Renal cortex interstitium (tissue), 11 donors: ENCODE measurements around the gene NIF3L1. TPM values are rescaled to one million over a fixed set of nuclear protein-coding genes. Genes with fewer than 3 reads are reported as not detected.

Experiments used
- DNase-seq, 11 donors: peaks; one replicate each; pipeline ENCODE4 v3.0.0-alpha.2; 2013; ENCODE audit warnings: low read depth in 9 of 11, low spot score in 4 of 11; ENCODE audit errors: extremely low read depth in 1 of 11
- polyA plus RNA-seq, 3 donors: library from polyadenylated mRNA; unstranded; fragments of 120-200 nt; gene quantifications; one replicate each; pipeline ENCODE4 v1.2.1, GENCODE V29; 2013; ENCODE audit not compliant: insufficient read length in 3 of 3

NIF3L1 gene
- polyA plus RNA-seq, 3 donors: 36.3 to 53.3 (median 42.1) TPM

GRCh38 chr2:200943527-200944105 is 54.4 kb downstream of the NIF3L1 start:
- DNase-seq: no peak

GRCh38 chr2:200944467-200945394 is 55.6 kb downstream of the NIF3L1 start:
- DNase-seq: no peak

- no peak for DNase-seq
Measured at GRCh38 chr2:200945395-200945729, 56.2 kb downstream of the NIF3L1 start.

GRCh38 chr2:200950378-200950777 is 61.2 kb downstream of the NIF3L1 start:
- DNase-seq: no peak

Other genes with a start within 250 kb of the NIF3L1 start
- gene BZW1, start 77.5 kb upstream of the NIF3L1 start, polyA plus RNA-seq: 100 to 1,000 TPM; 224 to 305 (median 257) TPM
- 100 to 1,000 TPM; 216 to 303 (median 294) TPM for gene CLK1, start 24.7 kb upstream of the NIF3L1 start, polyA plus RNA-seq
- 10 to 100 TPM; 49.2 to 70.3 (median 65.1) TPM for gene PPIL3, start 294 bp upstream of the NIF3L1 start, polyA plus RNA-seq
- gene ORC2, start 74.3 kb downstream of the NIF3L1 start, polyA plus RNA-seq: 10 to 100 TPM; 28.4 to 37.3 (median 33.3) TPM
- gene HYCC2, start 182.3 kb downstream of the NIF3L1 start, polyA plus RNA-seq: 10 to 100 TPM; 12.5 to 17.5 (median 15.2) TPM
- gene NDUFB3, start 182.6 kb downstream of the NIF3L1 start, polyA plus RNA-seq: 100 to 1,000 TPM in 2 of 3 donors, 10 to 100 TPM in 1; 92.2 to 132 (median 120) TPM
- gene CFLAR, start 226.8 kb downstream of the NIF3L1 start, polyA plus RNA-seq: 10 to 100 TPM; 51.7 to 84.8 (median 64.0) TPM